Measurements from ENCODE around the gene HDGFL2.

- no peak for TF ChIP-seq EZH2 (IDR thresholded peaks at IDR 0.05)
- no peak; the same call in 1 of the 2 replicates for TF ChIP-seq POLR2AphosphoS5 (IDR thresholded peaks at IDR 0.05; ENCODE audit: borderline replicate concordance, low read depth, low read length)
Observed at GRCh38 chr19:4457654-4458395, 14.3 kb upstream of the HDGFL2 start, which contains the start of gene UBXN6.

Data from SK-N-MC (cell line).